Activated CD8-positive, alpha-beta memory T cell treated with anti-CD3 and anti-CD28 coated beads for 4 hours (primary cell): ENCODE measurements around the gene COL18A1.
"Not testable (repeated sequence)": the region's sequence is repeated elsewhere in the genome, so short reads cannot be mapped to it uniquely, and the experiment has no call there.

ENCODE experiments used
- DNase-seq, 2 donors: peaks; one replicate each; pipeline ENCODE4 v3.0.0-alpha.2; 2020; ENCODE audit warnings: low read depth in 2 of 2

The COL18A1 gene

DNA sequence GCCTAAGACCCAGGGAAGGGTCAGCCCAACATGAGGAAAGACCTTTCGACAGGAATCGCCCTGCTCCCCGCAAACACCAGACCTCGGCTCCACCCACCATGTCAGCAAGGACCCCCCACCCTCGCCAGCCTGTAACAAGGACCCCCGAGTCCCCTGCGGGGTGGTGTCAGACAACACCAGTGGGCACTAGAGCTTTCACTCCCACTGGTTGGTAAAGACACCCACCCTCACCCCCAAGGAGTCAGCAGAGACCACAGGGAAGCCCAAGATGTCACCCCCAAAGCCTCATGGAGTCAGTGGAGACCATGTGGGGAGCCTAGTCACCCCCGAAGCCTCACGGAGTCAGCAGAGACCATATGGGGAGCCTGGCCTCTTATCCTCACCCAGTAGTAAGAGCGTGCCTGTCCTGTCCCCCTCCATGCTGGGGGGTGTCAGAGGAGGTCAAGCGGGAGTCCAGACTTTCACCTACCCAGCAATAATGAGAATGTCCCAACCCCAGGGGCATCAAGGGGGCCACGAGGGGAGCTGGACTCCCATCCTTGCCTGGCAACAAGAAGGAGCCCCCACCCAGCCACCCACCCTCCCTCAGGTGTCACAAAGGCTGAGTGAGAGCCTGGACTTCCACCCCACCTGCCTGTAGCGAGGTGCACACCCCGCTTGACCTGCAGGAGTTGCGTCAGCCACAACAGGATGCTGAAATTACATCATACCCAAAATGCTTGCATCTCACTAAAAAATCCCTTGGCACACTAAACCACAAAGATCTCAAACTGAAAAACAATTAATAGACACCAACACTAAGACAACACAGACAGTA lies 112.5 kb downstream of the COL18A1 start:
- no peak for DNase-seq

DNA sequence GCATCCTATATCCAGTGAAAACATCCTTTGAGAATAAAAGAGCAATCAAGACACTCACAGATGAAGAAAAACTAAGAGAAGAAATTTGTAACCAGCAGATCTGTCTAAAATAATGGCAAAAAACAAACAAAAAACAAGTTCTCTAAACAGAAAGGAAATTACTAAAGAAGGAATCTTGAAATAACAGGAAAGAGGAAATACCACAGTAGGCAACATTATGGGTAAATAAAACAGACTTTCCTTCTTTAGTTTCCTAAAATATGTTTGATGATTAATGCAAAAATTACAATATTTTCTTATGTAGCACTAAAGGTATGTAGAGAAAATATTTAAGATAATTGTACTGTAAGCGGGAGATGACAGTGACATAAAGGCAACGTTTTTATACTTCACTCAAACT lies 113.8 kb downstream of the COL18A1 start:
- no peak for DNase-seq

DNA sequence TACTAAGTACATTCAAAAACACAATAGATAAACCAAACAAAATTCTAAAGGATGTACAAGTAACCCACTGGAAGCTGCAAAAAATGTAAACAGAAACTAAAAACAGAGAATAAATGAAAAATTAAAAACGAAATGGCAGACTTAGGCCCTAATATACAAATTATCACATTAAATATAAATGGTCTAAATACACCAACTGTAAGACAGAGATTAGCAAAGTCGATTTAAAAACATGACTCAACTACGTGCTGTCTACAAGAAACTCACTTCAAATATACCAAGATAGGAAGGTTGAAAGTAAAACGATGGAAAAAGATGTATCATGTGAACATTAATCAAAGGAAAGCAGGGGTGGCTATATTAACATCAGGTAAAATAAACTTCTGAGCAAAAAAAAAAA lies 114.2 kb downstream of the COL18A1 start:
- DNase-seq: no peak

DNA sequence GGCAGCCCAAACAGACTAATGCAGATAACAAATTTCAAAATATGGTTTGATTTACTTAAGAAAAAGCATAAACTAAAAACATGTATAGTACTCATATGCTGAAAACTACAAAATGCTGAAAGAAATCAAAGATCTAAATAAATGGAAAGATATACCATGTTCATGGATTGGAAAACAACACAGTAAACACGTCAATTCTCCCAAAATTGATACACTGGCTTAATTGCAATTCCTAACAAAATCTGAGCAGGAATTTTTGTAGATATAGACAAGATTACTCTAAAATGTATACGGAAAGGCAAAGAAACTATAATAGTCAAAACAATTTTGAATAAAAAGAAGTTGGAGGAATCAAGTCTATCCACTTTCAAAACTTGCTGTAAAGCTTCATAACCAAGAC lies 116.3 kb downstream of the COL18A1 start:
- no peak for DNase-seq

DNA sequence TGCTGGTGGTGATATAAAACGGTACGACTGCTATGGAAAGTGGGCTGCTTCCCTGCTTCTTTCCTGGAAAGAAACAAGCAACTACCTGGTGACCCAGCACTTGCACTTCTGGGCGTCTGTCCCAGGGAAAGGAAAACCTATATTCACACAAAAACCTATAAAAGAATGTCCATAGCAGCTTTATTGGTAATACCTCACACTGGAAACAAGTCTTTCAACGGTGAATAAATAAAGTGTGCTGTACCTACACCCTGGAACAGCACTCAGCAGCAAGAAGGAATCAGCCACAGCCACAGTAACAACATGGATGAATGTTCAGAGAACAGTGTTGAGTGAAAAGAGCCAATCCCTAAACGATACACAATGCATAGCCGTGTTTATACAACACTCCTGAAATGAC lies 117.4 kb downstream of the COL18A1 start:
- DNase-seq: no peak

- no peak for DNase-seq
Observed at GRCh38 chr21:45522986-45523385, 118.0 kb downstream of the COL18A1 start.

- DNase-seq: no peak
Observed at GRCh38 chr21:45523411-45524101, 118.6 kb downstream of the COL18A1 start.

- DNase-seq: no peak
Observed at GRCh38 chr21:45524756-45525152, 119.8 kb downstream of the COL18A1 start.

DNA sequence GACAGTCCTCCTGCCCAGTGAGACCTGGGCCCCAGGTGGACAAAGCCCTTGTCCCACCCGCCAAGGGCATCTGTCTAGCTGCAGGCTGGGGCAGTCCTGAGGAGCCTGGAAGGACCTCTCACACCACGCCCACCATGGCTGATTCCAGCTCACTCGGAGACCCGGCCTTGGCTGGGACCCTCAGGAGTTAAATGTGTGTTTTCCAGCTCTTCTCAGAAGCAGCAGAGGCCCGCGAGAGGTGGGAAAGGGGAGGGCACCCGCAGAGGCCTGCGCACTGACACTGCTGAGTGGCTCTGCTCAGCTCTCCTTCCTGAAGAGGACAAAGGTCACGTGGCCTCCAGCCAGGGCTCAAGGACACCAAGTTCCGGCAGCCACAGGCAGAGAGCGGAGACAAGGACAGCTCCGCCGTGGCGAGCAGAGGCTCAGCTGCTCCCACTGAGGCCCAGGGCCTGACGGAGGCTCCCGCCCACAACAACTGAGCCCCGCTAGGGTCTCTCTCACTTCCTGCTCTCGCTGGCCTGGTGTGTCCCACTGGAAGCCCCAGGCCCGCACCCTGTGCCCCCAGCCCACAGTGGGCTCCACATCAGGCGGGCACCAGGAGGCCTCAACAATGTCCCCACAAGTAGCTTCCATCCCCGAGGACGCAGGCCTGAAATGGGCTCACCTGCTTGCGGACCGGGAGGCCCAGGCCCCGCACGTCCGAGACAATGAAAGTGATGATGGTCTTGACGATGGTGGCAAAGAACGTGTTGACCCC lies 120.4 kb downstream of the COL18A1 start:
- DNase-seq: no peak

DNA sequence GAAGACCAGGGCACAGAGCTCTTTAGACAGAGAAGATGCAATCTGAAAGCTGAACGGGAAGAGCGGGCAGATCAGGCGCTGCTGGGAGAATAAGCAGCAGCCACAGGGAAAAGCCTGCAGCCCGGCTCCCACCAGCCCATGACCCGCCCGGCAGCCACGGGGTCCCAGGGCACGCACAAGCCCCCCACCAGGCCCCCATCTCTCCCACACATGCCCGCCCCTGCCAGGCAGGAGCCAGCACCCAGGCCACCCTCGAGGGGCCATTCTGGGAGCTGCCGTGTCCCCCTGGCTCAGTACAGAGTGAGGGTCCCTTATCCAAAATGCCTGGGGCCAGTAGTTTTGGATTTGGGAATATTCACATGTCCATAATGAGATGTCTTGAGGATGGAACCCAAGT lies 120.9 kb downstream of the COL18A1 start:
- DNase-seq: no peak

- not testable (repeated sequence) for DNase-seq
Observed at GRCh38 chr21:45527151-45527999, 122.4 kb downstream of the COL18A1 start.

DNA sequence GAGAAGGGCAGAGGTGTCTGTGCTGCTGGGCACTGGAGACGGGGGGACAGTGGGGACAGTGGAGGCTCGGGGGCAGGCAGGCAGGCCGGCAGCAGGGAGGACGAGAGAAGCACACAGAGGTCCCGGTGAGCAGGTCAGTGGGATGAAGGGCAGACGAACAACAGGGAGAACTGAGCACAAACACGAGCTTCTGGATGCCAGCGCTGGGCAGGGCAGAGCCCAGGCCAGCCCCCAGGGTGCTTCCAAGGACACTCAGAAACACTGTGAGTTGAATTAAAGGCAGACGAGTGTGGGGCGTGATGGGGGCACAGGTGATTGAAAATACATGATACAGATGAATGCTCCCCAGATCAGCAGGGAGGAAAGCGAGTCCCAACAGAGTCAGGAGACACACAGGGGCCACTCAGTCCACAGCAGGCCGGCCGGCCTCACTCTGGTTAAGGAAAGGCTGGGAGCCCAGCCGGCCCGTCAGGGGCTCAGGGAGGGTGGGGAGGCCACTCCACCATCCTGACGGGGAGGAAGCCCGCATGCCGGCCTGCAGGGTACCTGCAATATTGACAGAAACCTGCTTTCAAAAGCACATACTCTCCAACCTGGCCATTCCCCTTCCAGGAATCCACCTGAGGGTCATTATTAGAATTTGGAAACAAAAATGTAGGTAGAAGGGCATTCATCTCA lies 123.2 kb downstream of the COL18A1 start:
- no peak for DNase-seq

- no peak for DNase-seq
Observed at GRCh38 chr21:45528981-45529784, 124.2 kb downstream of the COL18A1 start.

GRCh38 chr21:45529785-45530422 lies 124.9 kb downstream of the COL18A1 start:
- no peak for DNase-seq

DNA sequence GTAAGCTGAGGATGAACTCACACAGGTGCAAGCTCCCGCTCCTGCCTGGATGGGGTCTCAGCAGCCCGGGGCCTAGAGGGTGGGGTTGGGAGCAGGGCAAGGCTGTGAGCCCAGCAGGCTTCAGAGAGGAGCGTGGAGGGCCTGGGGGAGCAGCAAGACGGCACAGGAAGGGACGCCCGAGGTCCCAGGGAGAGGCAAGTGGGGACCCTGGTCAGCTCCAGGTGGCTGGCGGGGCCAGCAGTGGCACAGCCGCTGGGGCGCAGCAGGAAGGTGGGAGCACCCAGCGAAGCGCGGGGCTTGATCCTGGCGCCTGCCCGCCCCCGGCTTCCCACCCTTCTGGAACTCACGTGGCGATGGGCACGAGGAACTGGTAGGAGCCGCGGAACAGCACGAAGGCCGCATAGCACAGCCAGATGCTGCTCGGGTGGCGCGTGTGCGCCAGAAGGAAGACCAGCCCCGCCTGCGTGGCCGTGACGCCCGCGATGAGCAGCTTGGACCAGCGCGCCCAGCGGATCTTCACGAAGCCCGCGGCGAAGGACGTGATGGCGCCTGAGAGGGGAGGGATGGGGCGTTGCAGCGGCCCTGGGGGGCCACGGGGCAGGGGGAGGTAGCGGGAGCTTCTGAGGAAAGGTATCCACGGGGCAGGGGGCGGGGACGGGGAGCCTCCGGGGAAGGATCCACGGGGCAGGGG lies 125.6 kb downstream of the COL18A1 start:
- no peak for DNase-seq

DNA sequence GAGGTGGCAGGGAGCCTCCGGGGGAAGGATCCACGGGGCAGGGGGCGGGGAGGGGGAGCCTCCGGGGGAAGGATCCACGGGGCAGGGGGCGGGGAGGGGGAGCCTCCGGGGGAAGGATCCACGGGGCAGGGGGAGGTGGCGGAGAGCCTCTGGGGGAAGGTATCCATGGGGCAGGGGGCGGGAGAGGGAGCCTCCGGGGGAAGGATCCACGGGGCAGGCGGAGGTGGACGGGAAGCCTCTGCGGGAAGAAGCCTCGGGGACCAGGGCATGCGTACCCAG lies 126.1 kb downstream of the COL18A1 start:
- not testable (repeated sequence) for DNase-seq

GRCh38 chr21:45531393-45532215 lies 126.6 kb downstream of the COL18A1 start:
- DNase-seq: no peak

GRCh38 chr21:45532826-45533360 lies 127.9 kb downstream of the COL18A1 start:
- DNase-seq: no peak
